Stomach (tissue), 4 donors: ENCODE results near the gene WFS1.

Experiments used
- POLR2AphosphoS5 ChIP-seq, 3 donors: sonication (generic); formaldehyde crosslinking; IDR thresholded peaks; one replicate each; pipeline ENCODE4 v1.6.1; 2016; ENCODE audit warnings: antibody characterized with exemption in 3 of 3
- TF ChIP-seq, protein P1 (sequence below), 7 experiments: fragments of 450-650 bp in 4 of 7; fragments of 200-600 bp in 3 of 7; sonication (generic) in 3 of 7; IDR thresholded peaks; one replicate each; pipeline ENCODE4 v1.5.1; 2016 to 2019; ENCODE audit warnings: antibody characterized with exemption in 7 of 7, control low read depth in 2 of 7, mild to moderate bottlenecking in 1 of 7

DNA sequence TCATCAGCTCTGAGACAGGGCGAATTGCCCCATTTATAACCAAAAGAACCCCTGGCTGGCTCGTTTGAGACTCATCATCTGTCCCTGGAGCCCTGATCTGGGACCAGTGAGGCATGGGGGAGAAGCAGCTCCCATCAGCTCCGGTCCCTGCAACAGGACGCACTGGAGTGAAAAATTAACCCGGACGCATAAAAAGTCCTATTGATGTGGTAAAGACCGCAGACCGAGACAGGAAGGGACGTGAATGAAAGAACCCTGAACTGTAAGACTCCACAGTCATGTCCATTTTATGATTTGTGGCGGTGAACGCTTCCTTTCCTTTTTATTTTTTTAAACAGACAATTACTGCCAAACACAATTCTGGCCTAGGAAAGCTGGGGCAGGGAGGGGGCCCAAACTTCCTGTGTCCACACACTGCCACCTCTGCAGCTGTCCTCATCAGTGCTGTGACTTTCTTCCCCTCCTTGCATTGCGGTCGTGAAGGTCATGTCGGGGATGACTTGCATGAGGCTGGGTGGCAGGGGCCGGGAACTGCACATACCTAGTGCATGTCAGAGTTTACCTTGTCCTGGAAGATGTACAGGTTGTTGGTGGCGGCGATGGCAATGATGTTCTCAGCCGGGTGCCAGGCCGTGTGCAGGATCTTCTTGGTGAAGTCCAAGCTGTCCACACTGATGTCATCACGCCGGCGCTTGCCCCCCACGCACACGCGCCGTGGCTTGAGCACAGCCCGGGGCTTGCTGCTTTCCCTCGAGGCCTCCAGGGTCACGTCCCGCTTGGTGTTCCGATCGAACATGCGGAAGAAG, 53.3 kb downstream of the WFS1 start:
- no peak for TF ChIP-seq POLR2AphosphoS5 (IDR thresholded peaks at IDR 0.05)
- TF ChIP-seq, protein P1, sequence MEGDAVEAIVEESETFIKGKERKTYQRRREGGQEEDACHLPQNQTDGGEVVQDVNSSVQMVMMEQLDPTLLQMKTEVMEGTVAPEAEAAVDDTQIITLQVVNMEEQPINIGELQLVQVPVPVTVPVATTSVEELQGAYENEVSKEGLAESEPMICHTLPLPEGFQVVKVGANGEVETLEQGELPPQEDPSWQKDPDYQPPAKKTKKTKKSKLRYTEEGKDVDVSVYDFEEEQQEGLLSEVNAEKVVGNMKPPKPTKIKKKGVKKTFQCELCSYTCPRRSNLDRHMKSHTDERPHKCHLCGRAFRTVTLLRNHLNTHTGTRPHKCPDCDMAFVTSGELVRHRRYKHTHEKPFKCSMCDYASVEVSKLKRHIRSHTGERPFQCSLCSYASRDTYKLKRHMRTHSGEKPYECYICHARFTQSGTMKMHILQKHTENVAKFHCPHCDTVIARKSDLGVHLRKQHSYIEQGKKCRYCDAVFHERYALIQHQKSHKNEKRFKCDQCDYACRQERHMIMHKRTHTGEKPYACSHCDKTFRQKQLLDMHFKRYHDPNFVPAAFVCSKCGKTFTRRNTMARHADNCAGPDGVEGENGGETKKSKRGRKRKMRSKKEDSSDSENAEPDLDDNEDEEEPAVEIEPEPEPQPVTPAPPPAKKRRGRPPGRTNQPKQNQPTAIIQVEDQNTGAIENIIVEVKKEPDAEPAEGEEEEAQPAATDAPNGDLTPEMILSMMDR (IDR thresholded peaks at IDR 0.05), result no peak
